Upper lobe of left lung (tissue), 4 donors: ENCODE measurements around the gene SCG2.

Experiments used
- POLR2A ChIP-seq, 4 donors: fragments of 450-650 bp; IDR thresholded peaks; one replicate each; pipeline ENCODE4 v1.5.1; 2016 to 2017; ENCODE audit warnings: antibody characterized with exemption in 4 of 4, mild to moderate bottlenecking in 2 of 4
- TF ChIP-seq, protein P1 (sequence below), 6 experiments: fragments of 450-650 bp in 4 of 6; fragments of 200-600 bp in 2 of 6; sonication (generic) in 2 of 6; IDR thresholded peaks; one replicate each; pipeline ENCODE4 v1.5.1; 2016 to 2019; ENCODE audit warnings: antibody characterized with exemption in 6 of 6

DNA sequence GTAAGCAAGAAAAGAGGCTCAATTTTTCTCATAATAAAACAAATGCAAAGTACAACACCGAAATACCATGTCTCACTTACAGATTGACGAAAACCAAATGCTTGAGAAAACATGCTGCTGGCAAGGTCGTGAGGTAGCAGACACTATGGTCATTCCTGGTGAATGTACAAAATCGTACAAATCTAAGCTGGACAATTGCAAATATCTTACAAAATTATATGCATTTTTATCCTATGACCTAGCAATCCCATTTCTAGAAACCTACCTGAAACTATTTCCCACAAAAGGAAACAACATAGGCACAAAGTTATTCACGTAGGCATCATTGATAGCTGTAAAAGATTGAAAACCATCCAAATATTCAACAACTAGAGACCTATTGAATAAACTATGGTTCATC is 54.0 kb downstream of the SCG2 start:
- no peak for TF ChIP-seq POLR2A (IDR thresholded peaks at IDR 0.05)
- TF ChIP-seq, protein P1, sequence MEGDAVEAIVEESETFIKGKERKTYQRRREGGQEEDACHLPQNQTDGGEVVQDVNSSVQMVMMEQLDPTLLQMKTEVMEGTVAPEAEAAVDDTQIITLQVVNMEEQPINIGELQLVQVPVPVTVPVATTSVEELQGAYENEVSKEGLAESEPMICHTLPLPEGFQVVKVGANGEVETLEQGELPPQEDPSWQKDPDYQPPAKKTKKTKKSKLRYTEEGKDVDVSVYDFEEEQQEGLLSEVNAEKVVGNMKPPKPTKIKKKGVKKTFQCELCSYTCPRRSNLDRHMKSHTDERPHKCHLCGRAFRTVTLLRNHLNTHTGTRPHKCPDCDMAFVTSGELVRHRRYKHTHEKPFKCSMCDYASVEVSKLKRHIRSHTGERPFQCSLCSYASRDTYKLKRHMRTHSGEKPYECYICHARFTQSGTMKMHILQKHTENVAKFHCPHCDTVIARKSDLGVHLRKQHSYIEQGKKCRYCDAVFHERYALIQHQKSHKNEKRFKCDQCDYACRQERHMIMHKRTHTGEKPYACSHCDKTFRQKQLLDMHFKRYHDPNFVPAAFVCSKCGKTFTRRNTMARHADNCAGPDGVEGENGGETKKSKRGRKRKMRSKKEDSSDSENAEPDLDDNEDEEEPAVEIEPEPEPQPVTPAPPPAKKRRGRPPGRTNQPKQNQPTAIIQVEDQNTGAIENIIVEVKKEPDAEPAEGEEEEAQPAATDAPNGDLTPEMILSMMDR (IDR thresholded peaks at IDR 0.05) = no peak
